HFFc6 (cell line): Measurements from ENCODE around the gene GIGYF2. TPM values are rescaled to one million over a fixed set of nuclear protein-coding genes. Genes with fewer than 3 reads are reported as not detected.

Experiments
- DNase-seq: peaks from one replicate; pipeline ENCODE4 v3.0.0-alpha.2; 2018
- H3K27ac Mint-ChIP-seq: 2 replicates; pipeline ENCODE4 v1.8.0; 2020; ENCODE audit warnings: mild to moderate bottlenecking, mixed read lengths
- H3K27me3 Mint-ChIP-seq: 2 replicates; pipeline ENCODE4 v1.8.0; 2021; ENCODE audit warnings: mild to moderate bottlenecking, moderate library complexity, mixed read lengths; ENCODE audit not compliant: insufficient read depth
- H3K36me3 Mint-ChIP-seq: 2 replicates; pipeline ENCODE4 v1.8.0; 2021; ENCODE audit warnings: low read depth, mixed read lengths
- H3K4me1 Mint-ChIP-seq: 2 replicates; pipeline ENCODE4 v1.8.0; 2020; ENCODE audit warnings: low read depth, mixed read lengths
- H3K4me3 Mint-ChIP-seq: 2 replicates; pipeline ENCODE4 v1.8.0; 2020; ENCODE audit warnings: mild to moderate bottlenecking, moderate library complexity, mixed read lengths
- H3K9me3 Mint-ChIP-seq: 2 replicates; pipeline ENCODE4 v1.8.0; 2020; ENCODE audit warnings: mild to moderate bottlenecking, mixed read lengths
- CTCF ChIP-seq: fragments of 200-600 bp; sonication (generic); IDR thresholded peaks from 2 replicates; pipeline ENCODE4 v1.5.0; 2021; ENCODE audit warnings: antibody characterized with exemption, mild to moderate bottlenecking
- total RNA-seq, 6 experiments: library from RNA; stranded (reverse); fragmentation: NEBNext Ultra II Directional; extraction: Animal tissue kit (Norgen Biotek cat#: 25700); gene quantifications; 2 replicates in 1 of 6; 3 replicates in 5 of 6; pipeline ENCODE4 v1.2.3, GENCODE V29; 2021

The GIGYF2 gene
- total RNA-seq, 6 experiments from 2014 or later, result 36.9 to 44.6 (median 42.3) TPM

GRCh38 chr2:232667989-232668583 is 29.0 kb upstream of the GIGYF2 start:
- Mint-ChIP-seq H3K4me1 (no peaks in the 10 kb centered on the region; the same call in 1 of the 2 replicates), H3K27ac (no peak overlapping the region)
- no peak for DNase-seq

GRCh38 chr2:232668805-232669444 is 28.2 kb upstream of the GIGYF2 start:
- peak; percentile 61 for TF ChIP-seq CTCF
- H3K4me1 Mint-ChIP-seq, result no peaks in the 10 kb centered on the region; the same call in 1 of the 2 replicates
- no peaks in the 10 kb centered on the region for H3K36me3 Mint-ChIP-seq
- no peak overlapping the region for H3K27ac Mint-ChIP-seq
- DNase-seq, result no peak
- no peak overlapping the region for H3K4me3 Mint-ChIP-seq
- peaks cover 12% of the 10 kb centered on the region for H3K27me3 Mint-ChIP-seq
- no peaks in the 10 kb centered on the region for H3K9me3 Mint-ChIP-seq

More at GRCh38 chr2:232667989-232668583, 29.0 kb upstream of the GIGYF2 start:
- H3K36me3 Mint-ChIP-seq, result no peaks in the 10 kb centered on the region
- peaks cover 12% of the 10 kb centered on the region for H3K27me3 Mint-ChIP-seq
- H3K4me3 Mint-ChIP-seq, result no peak overlapping the region
- no peaks in the 10 kb centered on the region for H3K9me3 Mint-ChIP-seq
- no peak for TF ChIP-seq CTCF

GRCh38 chr2:232672588-232672987 is 24.5 kb upstream of the GIGYF2 start:
- DNase-seq, result no peak
- H3K4me1 Mint-ChIP-seq, result no peaks in the 10 kb centered on the region; the same call in 1 of the 2 replicates
- H3K4me3 Mint-ChIP-seq, result no peak overlapping the region
- H3K9me3 Mint-ChIP-seq, result no peaks in the 10 kb centered on the region
- H3K27ac Mint-ChIP-seq, result no peak overlapping the region
- no peaks in the 10 kb centered on the region for H3K36me3 Mint-ChIP-seq
- peaks cover 4% of the 10 kb centered on the region for H3K27me3 Mint-ChIP-seq
- TF ChIP-seq CTCF, result no peak

- Mint-ChIP-seq H3K27me3 (peaks cover 4% of the 10 kb centered on the region), H3K4me3 (no peak overlapping the region), H3K4me1 (no peaks in the 10 kb centered on the region), H3K36me3 (no peaks in the 10 kb centered on the region), H3K27ac (no peak overlapping the region), H3K9me3 (no peaks in the 10 kb centered on the region)
- no peak for TF ChIP-seq CTCF
- DNase-seq, result no peak
Observed at GRCh38 chr2:232674491-232674890, 22.6 kb upstream of the GIGYF2 start.

GRCh38 chr2:232675381-232675780 is 21.8 kb upstream of the GIGYF2 start:
- H3K36me3 Mint-ChIP-seq, result no peaks in the 10 kb centered on the region
- peaks cover 6% of the 10 kb centered on the region for H3K27me3 Mint-ChIP-seq
- H3K9me3 Mint-ChIP-seq, result no peaks in the 10 kb centered on the region
- no peak for TF ChIP-seq CTCF
- H3K27ac Mint-ChIP-seq, result no peak overlapping the region
- H3K4me1 Mint-ChIP-seq, result no peaks in the 10 kb centered on the region
- no peak overlapping the region for H3K4me3 Mint-ChIP-seq
- no peak for DNase-seq
